Measurements from ENCODE around the gene KDM3B. TPM values are rescaled to one million over a fixed set of nuclear protein-coding genes. Genes with fewer than 3 reads are reported as not detected.

KDM3B gene
- total and polyA plus RNA-seq, 9 of the 15 experiments (the other 6 are each of a cell fraction or from before 2014, with no cell fraction given) = 13.8 to 62.8 (median 41.9) TPM

- no peaks in the 10 kb centered on the region for H3K4me1 ChIP-seq (replicated peaks in 1 of 2; ENCODE audit: control insufficient read depth in 2 of 2, insufficient read depth in 2 of 2, low read length in 2 of 2)
- FAIRE-seq = no peak
- WGBS (ENCODE audit: insufficient coverage, low coverage, missing lambda C conversion rate) = 94% methylated on average over 9 of the region's 9 CpGs
- no peak for TF ChIP-seq HDAC6 (IDR thresholded peaks at IDR 0.05; ENCODE audit: low read depth, low read length)
- TF ChIP-seq ERF (CRISPR knock-in tag; IDR thresholded peaks at IDR 0.05) = no peak
- no peak for TF ChIP-seq ESRRA (IDR thresholded peaks at IDR 0.05; ENCODE audit: borderline replicate concordance, low read depth)
- no peak for TF ChIP-seq ZC3H8 (IDR thresholded peaks at IDR 0.05)
- TF ChIP-seq CBX2 (IDR thresholded peaks at IDR 0.05; ENCODE audit: insufficient read depth, low read length, poor library complexity, severe bottlenecking) = no peak
- no peak for TF ChIP-seq SMARCB1 (IDR thresholded peaks at IDR 0.05; ENCODE audit: insufficient read length, low read depth)
- no peak for TF ChIP-seq IRF1 (CRISPR knock-in tag; IDR thresholded peaks at IDR 0.05; ENCODE audit: borderline replicate concordance)
- TF ChIP-seq ZNF699 (CRISPR knock-in tag; IDR thresholded peaks at IDR 0.05; ENCODE audit: insufficient replicate concordance) = no peak
- TF ChIP-seq HDAC1 (IDR thresholded peaks at IDR 0.05) = no peak
- no peak for TF ChIP-seq GMEB1 (CRISPR knock-in tag; IDR thresholded peaks at IDR 0.05)
- no peak for TF ChIP-seq HNRNPUL1 (IDR thresholded peaks at IDR 0.05; ENCODE audit: low read length)
- TF ChIP-seq FOS (IDR thresholded peaks at IDR 0.05; ENCODE audit: extremely low read depth, insufficient read length) = no peak
- no peak for TF ChIP-seq SRSF1 (IDR thresholded peaks at IDR 0.05; ENCODE audit: low read depth, low read length)
- peaks cover 70% of the 10 kb centered on the region for H3K36me3 ChIP-seq (ENCODE audit: control insufficient read depth, insufficient read depth, low read length)
- in situ Hi-C loops (cut with MboI) (no loop called here), intact Hi-C loops (cut with micrococcal nuclease) (no loop called here)
- no peaks in the 10 kb centered on the region for H3K79me2 ChIP-seq (ENCODE audit: control insufficient read depth, insufficient read depth, low read length)
- H3K9me1 ChIP-seq (ENCODE audit: control insufficient read depth, insufficient read depth, low read length) = no peaks in the 10 kb centered on the region
- H3K27ac ChIP-seq (ENCODE audit: extremely low read depth, low read depth, low read length) = no peak overlapping the region
- no peak overlapping the region for H3K4me3 ChIP-seq
- no peaks in the 10 kb centered on the region for H3K9me3 ChIP-seq (replicated peaks; ENCODE audit: control insufficient read depth, insufficient read depth, low read depth, low read length)
- ATAC-seq = no peak
- no peak overlapping the region for H2AFZ ChIP-seq (ENCODE audit: low read depth, low read length)
- H3K27me3 ChIP-seq (ENCODE audit: control insufficient read depth in 2 of 2, insufficient read depth in 2 of 2, low read length in 2 of 2) = no peaks in the 10 kb centered on the region
- H4K20me1 ChIP-seq (replicated peaks; ENCODE audit: control insufficient read depth, insufficient read depth, low read length) = no peaks in the 10 kb centered on the region
- CTCF ChIA-PET (ENCODE audit: low intra/inter-chr PET ratio) = no interaction called here
- POLR2A ChIA-PET = interaction anchor here (0.6 to 0.7 kb wide), 4 partner anchors 16 to 218 kb away, joined by 3 read pairs; no protein-coding TSS in a partner anchor
- H3K9ac ChIP-seq (ENCODE audit: insufficient read depth in 1 of 2, low read depth in 2 of 2, low read length in 2 of 2) = no peak overlapping the region
- no TSS peak for BruUV-seq (replicated peaks)
- H3K4me2 ChIP-seq (ENCODE audit: insufficient read depth, low read length) = no peak overlapping the region
- no peak for DNase-seq (ENCODE audit: extremely low read depth in 1 of 4, low spot score in 3 of 4)
These were observed 39.4 kb downstream of the KDM3B start for GRCh38 chr5:138391859-138392386.
